Upper lobe of left lung (tissue), 6 donors: Measurements from ENCODE around the gene MCM9. TPM values are rescaled to one million over a fixed set of nuclear protein-coding genes. Genes with fewer than 3 reads are reported as not detected.

Source experiments
- ATAC-seq, 2 donors: fragments of 200-7000 bp; cut with Tn5 transposase; one replicate each; pipeline ENCODE4 v1.9.1; 2022; ENCODE audit warnings: mild to moderate bottlenecking in 2 of 2, moderate library complexity in 2 of 2; ENCODE audit not compliant: low FRiP score in 2 of 2
- DNase-seq, 2 donors: peaks; one replicate each; pipeline ENCODE4 v3.0.0-alpha.2; 2019 to 2020
- H3K27ac ChIP-seq, 4 donors: fragments of 200-600 bp; sonication (generic); one replicate each; pipeline ENCODE4 v1.5.1; 2016 to 2019
- H3K27me3 ChIP-seq, 4 donors: fragments of 200-600 bp; sonication (generic); one replicate each; pipeline ENCODE4 v1.5.1; 2017 to 2019
- H3K36me3 ChIP-seq, 4 donors: fragments of 200-600 bp; sonication (generic); one replicate each; pipeline ENCODE4 v1.5.1; 2016 to 2019
- H3K4me1 ChIP-seq, 4 donors: fragments of 200-600 bp; sonication (generic); one replicate each; pipeline ENCODE4 v1.5.1; 2018 to 2019
- H3K4me3 ChIP-seq, 4 donors: fragments of 200-600 bp; sonication (generic); one replicate each; pipeline ENCODE4 v1.5.1; 2017 to 2019; ENCODE audit warnings: mild to moderate bottlenecking in 2 of 4, moderate library complexity in 1 of 4
- H3K9me3 ChIP-seq, 4 donors: fragments of 200-600 bp; sonication (generic); one replicate each; pipeline ENCODE4 v1.5.1; 2018 to 2019
- CTCF ChIP-seq, 6 experiments: fragments of 450-650 bp in 4 of 6; fragments of 200-600 bp in 2 of 6; sonication (generic) in 2 of 6; IDR thresholded peaks; one replicate each; pipeline ENCODE4 v1.5.1; 2016 to 2019; ENCODE audit warnings: antibody characterized with exemption in 6 of 6
- EP300 ChIP-seq, 4 donors: sonication (generic); formaldehyde crosslinking; IDR thresholded peaks; one replicate each; pipeline ENCODE4 v1.5.1; 2017; ENCODE audit warnings: antibody characterized with exemption in 4 of 4, control low read depth in 2 of 4
- POLR2A ChIP-seq, 4 donors: fragments of 450-650 bp; IDR thresholded peaks; one replicate each; pipeline ENCODE4 v1.5.1; 2016 to 2017; ENCODE audit warnings: antibody characterized with exemption in 4 of 4, mild to moderate bottlenecking in 2 of 4
- POLR2AphosphoS5 ChIP-seq, 2 donors: sonication (generic); formaldehyde crosslinking; IDR thresholded peaks; one replicate each; pipeline ENCODE4 v1.5.1; 2017; ENCODE audit warnings: antibody characterized with exemption in 2 of 2
- WGBS, 2 donors: methylation state at CpG; one replicate each; pipeline ENCODE4 v1.1.5; 2017 to 2018; 5-methylcytosine and 5-hydroxymethylcytosine counted together
- total RNA-seq, 6 donors: library from RNA; depleted of rRNA in 4 of 6; stranded (reverse); fragments of >200 nt in 4 of 6; gene quantifications; one replicate each; pipeline versions ENCODE4 v1.1.0 to v1.2.1, GENCODE V29; 2016 to 2021
- donor health status: DM: no; HTN: no; CAD: no; lungs with moderate emphysema.
- donor health status: DM: no; HTN: yes; CAD: no; lungs with severe emphysema.

MCM9 gene
- total RNA-seq, 6 donors from 2014 or later: 19.9 to 62.9 (median 21.5) TPM

GRCh38 chr6:118917546-118918328 lies 17.2 kb downstream of the MCM9 start:
- 89 to 92% methylated on average over 5 of the region's 5 CpGs for WGBS, 2 donors
- Histone ChIP-seq H3K4me1 (no peaks in the 10 kb centered on the region), H3K27me3 (no peaks in the 10 kb centered on the region), H3K9me3 (no peaks in the 10 kb centered on the region), H3K27ac (no peak overlapping the region), H3K36me3 (peaks cover 19 to 79% (median 34%) of the 10 kb centered on the region in 4 donors), H3K4me3 (no peak overlapping the region)
- ATAC-seq (no peak), DNase-seq (no peak)
- no peak for TF ChIP-seq POLR2AphosphoS5 (IDR thresholded peaks at IDR 0.05)
- TF ChIP-seq CTCF (IDR thresholded peaks at IDR 0.05): no peak
- TF ChIP-seq EP300 (IDR thresholded peaks at IDR 0.05): no peak
- no peak for TF ChIP-seq POLR2A (IDR thresholded peaks at IDR 0.05)

GRCh38 chr6:118914598-118914997 lies 20.4 kb downstream of the MCM9 start:
- ATAC-seq: no peak
- peaks cover 15 to 81% (median 34%) of the 10 kb centered on the region in 4 donors for H3K36me3 ChIP-seq
- no peaks in the 10 kb centered on the region for H3K9me3 ChIP-seq
- no peak overlapping the region for H3K4me3 ChIP-seq
- no peaks in the 10 kb centered on the region for H3K27me3 ChIP-seq
- H3K4me1 ChIP-seq: no peaks in the 10 kb centered on the region
- TF ChIP-seq EP300 (IDR thresholded peaks at IDR 0.05): no peak
- no peak for TF ChIP-seq POLR2A (IDR thresholded peaks at IDR 0.05)
- no peak for TF ChIP-seq CTCF (IDR thresholded peaks at IDR 0.05)
- no peak for TF ChIP-seq POLR2AphosphoS5 (IDR thresholded peaks at IDR 0.05)
- no peak overlapping the region for H3K27ac ChIP-seq
- DNase-seq: no peak

- Histone ChIP-seq H3K4me3 (no peak overlapping the region), H3K4me1 (no peaks in the 10 kb centered on the region), H3K27me3 (no peaks in the 10 kb centered on the region), H3K9me3 (no peaks in the 10 kb centered on the region), H3K36me3 (peaks cover 15 to 89% (median 38%) of the 10 kb centered on the region in 4 donors), H3K27ac (no peak overlapping the region)
- no peak for ATAC-seq
- DNase-seq: no peak
- WGBS, 2 donors: 84 to 92% methylated on average over 2 of the region's 2 CpGs
- TF ChIP-seq POLR2AphosphoS5 (IDR thresholded peaks at IDR 0.05): no peak
- no peak for TF ChIP-seq POLR2A (IDR thresholded peaks at IDR 0.05)
- no peak for TF ChIP-seq CTCF (IDR thresholded peaks at IDR 0.05)
- no peak for TF ChIP-seq EP300 (IDR thresholded peaks at IDR 0.05)
Observed at GRCh38 chr6:118913161-118913560, 21.8 kb downstream of the MCM9 start.

GRCh38 chr6:118912646-118913045 lies 22.3 kb downstream of the MCM9 start:
- H3K4me3 ChIP-seq: no peak overlapping the region
- H3K27ac ChIP-seq: no peak overlapping the region
- no peaks in the 10 kb centered on the region for H3K4me1 ChIP-seq
- WGBS, 2 donors: 94% methylated on average over 5 of the region's 5 CpGs
- ATAC-seq (no peak), DNase-seq (no peak)
- no peaks in the 10 kb centered on the region for H3K9me3 ChIP-seq
- no peaks in the 10 kb centered on the region for H3K27me3 ChIP-seq
- no peak for TF ChIP-seq POLR2AphosphoS5 (IDR thresholded peaks at IDR 0.05)
- TF ChIP-seq POLR2A (IDR thresholded peaks at IDR 0.05): no peak
- TF ChIP-seq CTCF (IDR thresholded peaks at IDR 0.05): no peak
- TF ChIP-seq EP300 (IDR thresholded peaks at IDR 0.05): no peak
- peaks cover 13 to 92% (median 42%) of the 10 kb centered on the region in 4 donors for H3K36me3 ChIP-seq

GRCh38 chr6:118908441-118908840 lies 26.5 kb downstream of the MCM9 start:
- Histone ChIP-seq H3K36me3 (peaks cover 8 to 93% (median 46%) of the 10 kb centered on the region in 4 donors), H3K27ac (no peak overlapping the region), H3K9me3 (no peaks in the 10 kb centered on the region), H3K4me1 (no peaks in the 10 kb centered on the region), H3K4me3 (no peak overlapping the region), H3K27me3 (no peaks in the 10 kb centered on the region)
- ATAC-seq (no peak), DNase-seq (no peak)
- 70 to 84% methylated on average over 1 of the region's 1 CpG for WGBS, 2 donors
- TF ChIP-seq CTCF (IDR thresholded peaks at IDR 0.05) (no peak), POLR2A (IDR thresholded peaks at IDR 0.05) (no peak), EP300 (IDR thresholded peaks at IDR 0.05) (no peak), POLR2AphosphoS5 (IDR thresholded peaks at IDR 0.05) (no peak)
